ENCODE data around the gene RNF227. TPM values are rescaled to one million over a fixed set of nuclear protein-coding genes. Genes with fewer than 3 reads are reported as not detected.

The RNF227 gene
- total RNA-seq, result 1.7 and 8.5 TPM in 2 replicates

DNA sequence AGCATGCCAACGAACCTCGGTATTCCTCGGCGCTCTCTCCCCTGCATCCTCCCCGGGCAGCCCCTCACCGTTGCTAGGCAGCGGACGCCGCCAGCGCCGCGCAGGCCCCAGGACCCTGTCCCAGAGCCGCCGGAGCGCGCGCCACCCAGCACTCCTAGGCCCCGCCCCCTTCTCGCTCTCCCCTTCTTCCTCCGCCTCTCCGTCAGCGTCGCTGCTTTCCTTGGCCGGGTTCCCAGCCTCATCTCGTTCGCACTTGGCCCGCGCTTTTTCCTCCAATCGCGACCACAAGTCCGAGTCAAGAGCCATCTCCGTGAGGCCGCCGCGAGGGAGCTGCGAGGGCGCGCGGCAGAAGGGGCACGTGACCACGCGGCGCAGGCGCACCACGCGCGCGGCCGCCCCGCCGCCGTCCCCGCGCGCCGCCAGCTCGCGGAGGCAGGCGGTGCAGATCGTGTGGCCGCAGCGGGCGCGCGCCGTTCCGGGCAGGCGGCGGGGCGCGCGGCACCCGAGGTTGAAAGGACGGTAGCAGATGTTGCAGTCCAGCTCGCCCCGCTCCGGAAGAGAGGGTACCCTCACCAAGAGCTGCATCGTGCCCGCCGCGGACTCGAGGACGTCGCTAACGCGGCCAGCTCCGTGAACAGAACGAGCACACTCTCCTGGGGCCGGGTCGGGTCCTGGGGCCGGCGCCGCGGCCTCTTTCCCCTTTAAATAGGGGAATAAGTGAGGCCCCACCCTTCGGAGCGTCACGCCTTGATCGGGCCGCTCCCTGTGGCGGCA, at the start of gene RNF227:
RNF227 (minus strand) TSS at position 679 of the 774 bp plus-strand sequence; CDS start at position 585, 94 bp downstream.

DNA sequence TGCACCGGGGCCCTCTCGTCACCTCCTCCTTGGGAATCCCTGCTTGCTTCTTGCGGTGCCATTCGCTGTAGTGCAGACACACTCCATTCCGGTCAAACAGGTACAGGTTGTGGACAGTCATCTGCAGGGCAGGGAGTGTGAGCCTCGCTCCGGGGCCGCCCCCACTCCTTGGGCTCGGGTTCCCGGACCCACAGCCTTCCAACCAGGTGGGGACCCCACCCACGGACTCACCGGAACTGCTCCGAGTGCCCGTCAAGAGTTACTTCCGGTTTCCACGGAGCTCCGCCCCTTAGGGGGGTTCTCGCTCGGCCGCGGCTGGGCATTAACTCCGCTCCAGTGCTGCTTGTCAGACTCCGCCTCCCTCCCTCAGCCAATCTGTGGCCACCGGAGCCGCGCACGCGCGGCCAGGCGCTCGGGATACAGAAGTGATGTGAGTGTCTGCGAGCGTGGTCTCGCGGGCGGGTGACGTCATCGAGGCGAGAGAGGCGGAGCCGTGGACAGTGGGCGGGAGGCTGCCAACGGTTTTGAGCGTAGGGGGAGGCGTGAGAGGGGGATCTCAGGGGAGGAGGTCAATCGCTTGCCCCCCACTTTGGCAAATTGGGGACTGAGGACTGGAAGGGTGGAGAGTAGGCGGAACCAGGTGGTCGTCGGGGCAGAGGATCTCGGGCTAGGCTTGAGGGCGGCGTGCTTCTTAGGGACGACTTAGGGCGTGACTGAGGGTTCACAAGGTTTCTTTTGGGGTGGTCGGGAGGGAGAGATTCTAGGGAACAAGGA, 15.8 kb upstream of the RNF227 start, which contains the start of the genes CNTROB and TRAPPC1:
CNTROB (plus strand) TSS at position 498 of the 774 bp plus-strand sequence. CDS start 874 bp downstream, outside the sequence.
TRAPPC1 (minus strand) TSS at position 238 of the 774 bp plus-strand sequence; CDS start at position 121, 117 bp downstream.

DNA sequence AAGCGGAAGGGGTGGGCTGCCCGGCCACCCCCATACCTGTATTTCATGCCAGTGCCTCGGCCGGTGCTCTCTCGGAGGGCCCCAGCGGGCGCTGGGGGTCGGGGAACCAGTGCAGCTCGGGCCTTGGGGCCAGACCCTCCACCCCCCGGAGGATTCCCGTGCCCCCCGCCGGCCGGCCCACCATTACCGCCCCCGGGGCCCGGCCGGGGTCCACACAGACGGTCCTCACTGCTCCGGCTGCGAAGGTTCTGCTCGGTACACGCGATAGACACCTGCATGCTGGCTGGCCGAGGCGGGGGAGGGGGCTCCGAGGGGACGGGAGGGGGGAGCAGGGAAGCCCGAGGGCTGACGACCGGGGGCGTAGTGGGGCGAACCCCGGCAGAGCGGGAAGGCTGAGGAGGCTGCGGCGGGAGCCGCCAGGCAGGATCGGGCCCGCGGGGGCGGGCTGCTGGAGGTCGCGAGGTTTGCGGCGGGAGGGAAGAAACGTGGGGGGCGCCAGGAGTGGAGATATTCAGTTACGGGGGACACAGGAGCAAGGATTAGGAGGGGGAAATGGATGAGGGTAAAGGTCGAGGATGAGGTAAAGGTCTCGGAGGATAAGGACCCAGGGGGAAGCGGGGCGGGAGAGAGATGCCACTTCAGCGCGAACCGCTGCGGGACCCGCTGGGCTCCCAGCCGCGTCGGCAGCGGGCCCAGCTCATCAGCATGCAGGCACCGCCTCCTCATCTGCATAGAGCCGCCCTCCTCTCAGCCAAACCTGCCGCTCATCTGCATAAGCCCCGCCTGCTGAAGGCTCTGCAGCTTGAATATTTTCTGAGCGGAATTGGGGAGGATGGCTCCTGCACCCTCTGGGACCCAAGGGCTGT, 13.3 kb upstream of the RNF227 start, which contains the start of gene KCNAB3:
KCNAB3 (minus strand) TSS at position 699 of the 866 bp plus-strand sequence; CDS start at position 278, 421 bp downstream.

DNA sequence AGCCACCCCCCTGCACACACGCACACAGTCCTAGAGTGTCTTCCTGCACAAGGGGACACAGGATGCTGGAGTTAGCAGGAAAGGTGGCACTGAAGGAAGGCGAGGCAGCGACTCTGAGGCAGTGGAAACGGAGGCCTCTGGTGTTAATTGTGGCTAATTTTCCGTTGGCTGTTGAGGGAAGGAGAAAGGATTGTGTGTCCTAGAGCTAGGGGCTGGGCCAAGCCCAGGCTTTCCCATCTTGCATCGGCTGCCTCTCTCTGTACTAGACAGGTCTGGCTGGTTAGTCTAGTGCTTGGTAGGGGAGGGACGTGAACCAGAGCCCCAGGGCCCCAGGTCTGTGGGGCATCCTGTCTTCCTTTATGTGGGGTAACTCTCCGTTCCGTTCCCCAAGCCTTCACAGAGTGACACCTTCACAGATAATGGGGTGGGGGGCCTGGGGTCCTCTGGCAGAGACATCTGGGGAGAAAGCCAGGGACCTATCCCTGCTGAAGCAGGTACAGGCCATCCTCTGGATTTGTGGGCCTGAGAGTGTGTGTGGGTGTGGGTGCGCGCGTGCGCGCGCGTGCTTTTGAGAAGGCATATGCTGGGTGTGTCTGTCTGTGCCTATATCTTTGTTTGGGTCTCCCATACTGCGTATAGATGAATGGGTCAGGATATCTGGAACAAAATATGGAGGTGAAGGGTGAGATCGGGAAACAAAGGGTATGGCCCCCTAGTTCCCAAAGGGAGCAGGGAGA, 27.7 kb downstream of the RNF227 start, which contains the start of gene CHD3:
CHD3 (plus strand) TSS at position 606 of the 737 bp plus-strand sequence. CDS start 212 bp downstream, outside the sequence.

Other genes with a start within 250 kb of the RNF227 start
- gene TP53, start 228.8 kb downstream of the RNF227 start, total RNA-seq, result 16.3 and 28.4 TPM in 2 replicates
- gene WRAP53, start 227.8 kb downstream of the RNF227 start, total RNA-seq, result 3.1 and 7.9 TPM in 2 replicates
- gene EFNB3, start 211.1 kb downstream of the RNF227 start, total RNA-seq, result under 0.01 and 0.19 TPM in 2 replicates
- 0.19 and 0.56 TPM in 2 replicates for gene DNAH2, start 198.5 kb downstream of the RNF227 start, total RNA-seq
- 4.2 and 68.6 TPM in 2 replicates for gene KDM6B, start 82.1 kb downstream of the RNF227 start, total RNA-seq
- 0.58 TPM in 1 of 2 replicates, not detected in the other for gene TMEM88, start 61.2 kb downstream of the RNF227 start, total RNA-seq
- gene NAA38, start 58.7 kb downstream of the RNF227 start, total RNA-seq, result 65.7 and 90.3 TPM in 2 replicates
- gene CYB5D1, start 58.3 kb downstream of the RNF227 start, total RNA-seq, result 13.0 and 13.6 TPM in 2 replicates
- 115 and 141 TPM in 2 replicates for gene CHD3, start 27.5 kb downstream of the RNF227 start, total RNA-seq
- 0.58 and 0.85 TPM in 2 replicates for gene KCNAB3, start 13.6 kb upstream of the RNF227 start, total RNA-seq
- gene TRAPPC1, start 15.7 kb upstream of the RNF227 start, total RNA-seq, result 36.1 and 46.8 TPM in 2 replicates
- gene CNTROB, start 15.9 kb upstream of the RNF227 start, total RNA-seq, result 18.0 and 27.6 TPM in 2 replicates
- not detected in 2 replicates for gene GUCY2D, start 86.3 kb upstream of the RNF227 start, total RNA-seq
- gene ALOX15B, start 122.8 kb upstream of the RNF227 start, total RNA-seq, result 0.56 TPM in 1 of 2 replicates, not detected in the other
- gene ALOX12B, start 171.4 kb upstream of the RNF227 start, total RNA-seq, result not detected in 2 replicates
- under 0.01 TPM in 1 of 2 replicates, not detected in the other for gene ALOXE3, start 202.2 kb upstream of the RNF227 start, total RNA-seq
- gene HES7, start 207.8 kb upstream of the RNF227 start, total RNA-seq, result not detected in 2 replicates
- gene PER1, start 236.1 kb upstream of the RNF227 start, total RNA-seq, result 2.5 and 3.7 TPM in 2 replicates
- gene VAMP2, start 246.7 kb upstream of the RNF227 start, total RNA-seq, result 3.3 and 8.2 TPM in 2 replicates

Measured in regular cardiac myocyte (primary cell).